Stomach smooth muscle (tissue), 2 donors: Measurements from ENCODE around the gene SLC26A2.

Experiments used
- H3K27ac ChIP-seq: one replicate; pipeline ENCODE4 v1.7.0; 2013; ENCODE audit warnings: mild to moderate bottlenecking, low read length, inconsistent platforms
- H3K27me3 ChIP-seq, 2 donors: one replicate each; pipeline ENCODE4 v1.7.0; 2013; ENCODE audit warnings: low read length in 2 of 2; ENCODE audit not compliant: insufficient read depth in 2 of 2, control insufficient read depth in 1 of 2
- H3K36me3 ChIP-seq, 2 donors: one replicate each; pipeline ENCODE4 v1.7.0; 2013; ENCODE audit warnings: low read length in 2 of 2; ENCODE audit not compliant: control insufficient read depth in 2 of 2, insufficient read depth in 2 of 2
- H3K4me1 ChIP-seq: one replicate; pipeline ENCODE4 v1.7.0; 2013; ENCODE audit warnings: low read length; ENCODE audit not compliant: control insufficient read depth, insufficient read depth
- H3K4me3 ChIP-seq, 2 donors: one replicate each; pipeline ENCODE4 v1.7.0; 2013; ENCODE audit warnings: low read length in 2 of 2
- H3K9ac ChIP-seq, 2 donors: one replicate each; pipeline ENCODE4 v1.7.0; 2013; ENCODE audit warnings: low read length in 2 of 2, mild to moderate bottlenecking in 1 of 2
- H3K9me3 ChIP-seq, 2 donors: one replicate each; pipeline ENCODE4 v1.7.0; 2013; ENCODE audit warnings: low read length in 2 of 2; ENCODE audit not compliant: control insufficient read depth in 2 of 2
- donor health status: healthy.
- donor health status: Pancreatic carcinoma.

Gene SLC26A2

GRCh38 chr5:149963729-149964128 lies 3.2 kb downstream of the SLC26A2 start:
- Histone ChIP-seq H3K9ac (no peak overlapping the region), H3K9me3 (no peaks in the 10 kb centered on the region), H3K4me3 (no peak overlapping the region), H3K27ac (no peak overlapping the region), H3K27me3 (no peaks in the 10 kb centered on the region), H3K36me3 (no peaks in the 10 kb centered on the region), H3K4me1 (peaks cover 15% of the 10 kb centered on the region)

GRCh38 chr5:149966946-149967345 lies 6.4 kb downstream of the SLC26A2 start:
- no peaks in the 10 kb centered on the region for H3K9me3 ChIP-seq
- H3K4me1 ChIP-seq: no peaks in the 10 kb centered on the region
- H3K9ac ChIP-seq: no peak overlapping the region
- H3K36me3 ChIP-seq: no peaks in the 10 kb centered on the region
- no peaks in the 10 kb centered on the region for H3K27me3 ChIP-seq
- H3K4me3 ChIP-seq: no peak overlapping the region
- no peak overlapping the region for H3K27ac ChIP-seq

GRCh38 chr5:149969181-149969930 lies 8.8 kb downstream of the SLC26A2 start:
- H3K4me3 ChIP-seq: no peak overlapping the region
- no peak overlapping the region for H3K9ac ChIP-seq
- no peaks in the 10 kb centered on the region for H3K27me3 ChIP-seq
- no peaks in the 10 kb centered on the region for H3K9me3 ChIP-seq
- no peak overlapping the region for H3K27ac ChIP-seq
- H3K4me1 ChIP-seq: no peaks in the 10 kb centered on the region
- no peaks in the 10 kb centered on the region for H3K36me3 ChIP-seq

GRCh38 chr5:149975409-149975808 lies 14.9 kb downstream of the SLC26A2 start:
- H3K9ac ChIP-seq: no peak overlapping the region
- no peaks in the 10 kb centered on the region for H3K9me3 ChIP-seq
- peaks cover 9 to 10% of the 10 kb centered on the region in 2 donors for H3K36me3 ChIP-seq
- no peaks in the 10 kb centered on the region for H3K4me1 ChIP-seq
- no peak overlapping the region for H3K4me3 ChIP-seq
- H3K27me3 ChIP-seq: no peaks in the 10 kb centered on the region
- no peak overlapping the region for H3K27ac ChIP-seq

GRCh38 chr5:149979896-149980295 lies 19.3 kb downstream of the SLC26A2 start:
- Histone ChIP-seq H3K9ac (no peak overlapping the region), H3K4me1 (peaks cover 3% of the 10 kb centered on the region), H3K9me3 (no peaks in the 10 kb centered on the region), H3K36me3 (peaks cover 11 to 12% of the 10 kb centered on the region in 2 donors), H3K27me3 (no peaks in the 10 kb centered on the region), H3K27ac (no peak overlapping the region), H3K4me3 (no peak overlapping the region)

- H3K9me3 ChIP-seq: no peaks in the 10 kb centered on the region
- peaks cover 11% of the 10 kb centered on the region in 2 donors for H3K36me3 ChIP-seq
- peaks cover 3% of the 10 kb centered on the region for H3K4me1 ChIP-seq
- H3K4me3 ChIP-seq: no peak overlapping the region
- no peak overlapping the region for H3K9ac ChIP-seq
- H3K27ac ChIP-seq: no peak overlapping the region
- H3K27me3 ChIP-seq: no peaks in the 10 kb centered on the region
These were observed 20.6 kb downstream of the SLC26A2 start for GRCh38 chr5:149981206-149981605.

GRCh38 chr5:149982505-149982904 lies 21.9 kb downstream of the SLC26A2 start:
- Histone ChIP-seq H3K4me3 (no peak overlapping the region), H3K4me1 (peaks cover 3% of the 10 kb centered on the region), H3K27me3 (no peaks in the 10 kb centered on the region), H3K27ac (no peak overlapping the region), H3K9me3 (no peaks in the 10 kb centered on the region), H3K9ac (no peak overlapping the region), H3K36me3 (peaks cover 10 to 11% of the 10 kb centered on the region in 2 donors)

GRCh38 chr5:149988126-149988525 lies 27.6 kb downstream of the SLC26A2 start:
- Histone ChIP-seq H3K9me3 (no peaks in the 10 kb centered on the region), H3K36me3 (peaks cover 0 to 2% of the 10 kb centered on the region in 2 donors), H3K4me3 (no peak overlapping the region), H3K4me1 (no peaks in the 10 kb centered on the region), H3K27ac (no peak overlapping the region), H3K27me3 (no peaks in the 10 kb centered on the region), H3K9ac (no peak overlapping the region)

- Histone ChIP-seq H3K4me1 (no peaks in the 10 kb centered on the region), H3K9ac (no peak overlapping the region), H3K4me3 (no peak overlapping the region), H3K36me3 (peaks cover 11% of the 10 kb centered on the region in 2 donors), H3K27me3 (no peaks in the 10 kb centered on the region), H3K27ac (no peak overlapping the region), H3K9me3 (no peaks in the 10 kb centered on the region)
These were observed 30.2 kb downstream of the SLC26A2 start for GRCh38 chr5:149990518-149991376.

- H3K4me1 ChIP-seq: no peaks in the 10 kb centered on the region
- no peaks in the 10 kb centered on the region for H3K27me3 ChIP-seq
- no peak overlapping the region for H3K27ac ChIP-seq
- no peaks in the 10 kb centered on the region for H3K9me3 ChIP-seq
- H3K4me3 ChIP-seq: no peak overlapping the region
- no peak overlapping the region for H3K9ac ChIP-seq
- H3K36me3 ChIP-seq: peaks cover 11 to 14% of the 10 kb centered on the region in 2 donors
These were observed 32.9 kb downstream of the SLC26A2 start for GRCh38 chr5:149993471-149993870.
